HepG2 (cell line): ENCODE data around the gene AMD1. TPM values are rescaled to one million over a fixed set of nuclear protein-coding genes. Genes with fewer than 3 reads are reported as not detected.

ENCODE experiments used
- MED8 ChIP-seq: sonication (generic); formaldehyde crosslinking; IDR thresholded peaks from 2 replicates; pipeline ENCODE4 v1.8.1; 2023; ENCODE audit warnings: mild to moderate bottlenecking, missing genetic modification reagents; ENCODE audit not compliant: insufficient replicate concordance
- NCOA2 ChIP-seq: sonication (generic); formaldehyde crosslinking; IDR thresholded peaks from 2 replicates; pipeline ENCODE4 v1.8.0; 2022; ENCODE audit warnings: inconsistent platforms
- NFE2 ChIP-seq: sonication (generic); formaldehyde crosslinking; IDR thresholded peaks from 2 replicates; pipeline ENCODE4 v1.4.0; 2020; ENCODE audit warnings: missing genetic modification reagents
- PBX3 ChIP-seq: sonication (generic); formaldehyde crosslinking; IDR thresholded peaks from 2 replicates; pipeline ENCODE4 v1.8.1; 2023; ENCODE audit warnings: missing genetic modification reagents, inconsistent platforms, borderline replicate concordance
- RBFOX2 ChIP-seq: fragments of 200-400 bp; formaldehyde crosslinking; IDR thresholded peaks from 2 replicates; pipeline ENCODE4 v1.6.1; 2017; ENCODE audit warnings: low read depth, mild to moderate bottlenecking, low read length
- ZBTB42 ChIP-seq: sonication (generic); formaldehyde crosslinking; IDR thresholded peaks from 2 replicates; pipeline ENCODE4 v1.5.0; 2020; ENCODE audit warnings: mild to moderate bottlenecking, missing genetic modification reagents
- ZNF431 ChIP-seq: sonication (generic); formaldehyde crosslinking; IDR thresholded peaks from 2 replicates; pipeline ENCODE4 v1.9.0; 2022; ENCODE audit warnings: missing genetic modification reagents, low read depth, mild to moderate bottlenecking, borderline replicate concordance
- ZNF496 ChIP-seq: sonication (generic); formaldehyde crosslinking; IDR thresholded peaks from 2 replicates; pipeline ENCODE4 v1.8.1; 2023; ENCODE audit warnings: mild to moderate bottlenecking, moderate library complexity, missing genetic modification reagents; ENCODE audit not compliant: insufficient replicate concordance
- ZNF781 ChIP-seq: sonication (generic); formaldehyde crosslinking; IDR thresholded peaks from 2 replicates; pipeline ENCODE4 v1.5.1; 2020; ENCODE audit warnings: borderline replicate concordance, mild to moderate bottlenecking, missing genetic modification reagents; ENCODE audit errors: not compliant biosample characterization
- polyA plus RNA-seq, 8 experiments: library from polyadenylated mRNA; depleted of rRNA in 3 of 8; stranded (reverse) in 7 of 8; unstranded in 1 of 8; fragments of >200 nt; fragmentation: Illumina TruSeq in 4 of 8; extraction: Trizol in 4 of 8; gene quantifications; 2 replicates each; pipeline versions ENCODE4 v1.2.1 to v1.2.3, GENCODE V29; 2011 to 2016; ENCODE audit warnings: low read depth in 4 of 8, missing spikeins in 1 of 8, mixed read lengths in 1 of 8; ENCODE audit not compliant: insufficient read depth in 1 of 8
- total RNA-seq, 5 experiments: library from RNA; depleted of rRNA; stranded (reverse); fragments of >200 nt; fragmentation: Illumina TruSeq; extraction: Trizol; gene quantifications; 2 replicates each; pipeline ENCODE4 v1.2.3, GENCODE V29; 2016; ENCODE audit warnings: low read depth in 1 of 5
- TF ChIP-seq, protein P1 (sequence below): sonication (generic); formaldehyde crosslinking; IDR thresholded peaks from 2 replicates; pipeline ENCODE4 v1.4.0; 2020; ENCODE audit warnings: missing genetic modification reagents, borderline replicate concordance
- TF ChIP-seq, protein P2 (sequence below): sonication (generic); formaldehyde crosslinking; IDR thresholded peaks from 2 replicates; pipeline ENCODE4 v1.8.0; 2022; ENCODE audit warnings: mild to moderate bottlenecking, missing genetic modification reagents
- TF ChIP-seq, protein P3 (sequence below): sonication (generic); formaldehyde crosslinking; IDR thresholded peaks from 2 replicates; pipeline ENCODE4 v1.4.0; 2020; ENCODE audit warnings: missing genetic modification reagents
- TF ChIP-seq, protein P4 (sequence below): sonication (generic); formaldehyde crosslinking; IDR thresholded peaks from 2 replicates; pipeline ENCODE4 v1.4.0; 2020; ENCODE audit warnings: low read depth, mild to moderate bottlenecking, missing genetic modification reagents

AMD1 gene
- total and polyA plus RNA-seq, 2 of the 13 experiments (the other 11 are each of a cell fraction or from before 2014, with no cell fraction given) = 108 to 123 TPM

- TF ChIP-seq, protein P1, sequence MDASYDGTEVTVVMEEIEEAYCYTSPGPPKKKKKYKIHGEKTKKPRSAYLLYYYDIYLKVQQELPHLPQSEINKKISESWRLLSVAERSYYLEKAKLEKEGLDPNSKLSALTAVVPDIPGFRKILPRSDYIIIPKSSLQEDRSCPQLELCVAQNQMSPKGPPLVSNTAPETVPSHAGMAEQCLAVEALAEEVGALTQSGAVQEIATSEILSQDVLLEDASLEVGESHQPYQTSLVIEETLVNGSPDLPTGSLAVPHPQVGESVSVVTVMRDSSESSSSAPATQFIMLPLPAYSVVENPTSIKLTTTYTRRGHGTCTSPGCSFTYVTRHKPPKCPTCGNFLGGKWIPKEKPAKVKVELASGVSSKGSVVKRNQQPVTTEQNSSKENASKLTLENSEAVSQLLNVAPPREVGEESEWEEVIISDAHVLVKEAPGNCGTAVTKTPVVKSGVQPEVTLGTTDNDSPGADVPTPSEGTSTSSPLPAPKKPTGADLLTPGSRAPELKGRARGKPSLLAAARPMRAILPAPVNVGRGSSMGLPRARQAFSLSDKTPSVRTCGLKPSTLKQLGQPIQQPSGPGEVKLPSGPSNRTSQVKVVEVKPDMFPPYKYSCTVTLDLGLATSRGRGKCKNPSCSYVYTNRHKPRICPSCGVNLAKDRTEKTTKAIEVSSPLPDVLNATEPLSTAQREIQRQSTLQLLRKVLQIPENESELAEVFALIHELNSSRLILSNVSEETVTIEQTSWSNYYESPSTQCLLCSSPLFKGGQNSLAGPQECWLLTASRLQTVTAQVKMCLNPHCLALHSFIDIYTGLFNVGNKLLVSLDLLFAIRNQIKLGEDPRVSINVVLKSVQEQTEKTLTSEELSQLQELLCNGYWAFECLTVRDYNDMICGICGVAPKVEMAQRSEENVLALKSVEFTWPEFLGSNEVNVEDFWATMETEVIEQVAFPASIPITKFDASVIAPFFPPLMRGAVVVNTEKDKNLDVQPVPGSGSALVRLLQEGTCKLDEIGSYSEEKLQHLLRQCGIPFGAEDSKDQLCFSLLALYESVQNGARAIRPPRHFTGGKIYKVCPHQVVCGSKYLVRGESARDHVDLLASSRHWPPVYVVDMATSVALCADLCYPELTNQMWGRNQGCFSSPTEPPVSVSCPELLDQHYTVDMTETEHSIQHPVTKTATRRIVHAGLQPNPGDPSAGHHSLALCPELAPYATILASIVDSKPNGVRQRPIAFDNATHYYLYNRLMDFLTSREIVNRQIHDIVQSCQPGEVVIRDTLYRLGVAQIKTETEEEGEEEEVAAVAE = peak; percentile 70; the same call in 1 of the 2 replicates
- TF ChIP-seq RBFOX2 (peak; percentile 88), ZBTB42 (CRISPR knock-in tag) (no peak), NCOA2 (CRISPR knock-in tag) (peak; percentile 38; the same call in 1 of the 2 replicates), PBX3 (CRISPR knock-in tag) (peak; percentile 96; the same call in 1 of the 2 replicates), MED8 (peak; percentile 51), ZNF496 (no peak), NFE2 (CRISPR knock-in tag) (no peak), ZNF781 (CRISPR knock-in tag) (peak; percentile 95), ZNF431 (CRISPR knock-in tag) (no peak; the same call in 1 of the 2 replicates)
- TF ChIP-seq, protein P2, sequence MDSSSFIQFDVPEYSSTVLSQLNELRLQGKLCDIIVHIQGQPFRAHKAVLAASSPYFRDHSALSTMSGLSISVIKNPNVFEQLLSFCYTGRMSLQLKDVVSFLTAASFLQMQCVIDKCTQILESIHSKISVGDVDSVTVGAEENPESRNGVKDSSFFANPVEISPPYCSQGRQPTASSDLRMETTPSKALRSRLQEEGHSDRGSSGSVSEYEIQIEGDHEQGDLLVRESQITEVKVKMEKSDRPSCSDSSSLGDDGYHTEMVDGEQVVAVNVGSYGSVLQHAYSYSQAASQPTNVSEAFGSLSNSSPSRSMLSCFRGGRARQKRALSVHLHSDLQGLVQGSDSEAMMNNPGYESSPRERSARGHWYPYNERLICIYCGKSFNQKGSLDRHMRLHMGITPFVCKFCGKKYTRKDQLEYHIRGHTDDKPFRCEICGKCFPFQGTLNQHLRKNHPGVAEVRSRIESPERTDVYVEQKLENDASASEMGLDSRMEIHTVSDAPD (CRISPR knock-in tag) = no peak
- TF ChIP-seq, protein P3, sequence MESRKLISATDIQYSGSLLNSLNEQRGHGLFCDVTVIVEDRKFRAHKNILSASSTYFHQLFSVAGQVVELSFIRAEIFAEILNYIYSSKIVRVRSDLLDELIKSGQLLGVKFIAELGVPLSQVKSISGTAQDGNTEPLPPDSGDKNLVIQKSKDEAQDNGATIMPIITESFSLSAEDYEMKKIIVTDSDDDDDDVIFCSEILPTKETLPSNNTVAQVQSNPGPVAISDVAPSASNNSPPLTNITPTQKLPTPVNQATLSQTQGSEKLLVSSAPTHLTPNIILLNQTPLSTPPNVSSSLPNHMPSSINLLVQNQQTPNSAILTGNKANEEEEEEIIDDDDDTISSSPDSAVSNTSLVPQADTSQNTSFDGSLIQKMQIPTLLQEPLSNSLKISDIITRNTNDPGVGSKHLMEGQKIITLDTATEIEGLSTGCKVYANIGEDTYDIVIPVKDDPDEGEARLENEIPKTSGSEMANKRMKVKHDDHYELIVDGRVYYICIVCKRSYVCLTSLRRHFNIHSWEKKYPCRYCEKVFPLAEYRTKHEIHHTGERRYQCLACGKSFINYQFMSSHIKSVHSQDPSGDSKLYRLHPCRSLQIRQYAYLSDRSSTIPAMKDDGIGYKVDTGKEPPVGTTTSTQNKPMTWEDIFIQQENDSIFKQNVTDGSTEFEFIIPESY (CRISPR knock-in tag) = peak; percentile 16; the same call in 1 of the 2 replicates
- TF ChIP-seq, protein P4, sequence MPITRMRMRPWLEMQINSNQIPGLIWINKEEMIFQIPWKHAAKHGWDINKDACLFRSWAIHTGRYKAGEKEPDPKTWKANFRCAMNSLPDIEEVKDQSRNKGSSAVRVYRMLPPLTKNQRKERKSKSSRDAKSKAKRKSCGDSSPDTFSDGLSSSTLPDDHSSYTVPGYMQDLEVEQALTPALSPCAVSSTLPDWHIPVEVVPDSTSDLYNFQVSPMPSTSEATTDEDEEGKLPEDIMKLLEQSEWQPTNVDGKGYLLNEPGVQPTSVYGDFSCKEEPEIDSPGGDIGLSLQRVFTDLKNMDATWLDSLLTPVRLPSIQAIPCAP = no peak
These were observed at the start of gene AMD1 (continued) for GRCh38 chr6:110873981-110874879.
